KOPT-K1 (cell line): ENCODE measurements around the gene ACAD10.
"Not testable (repeated sequence)": the region's sequence is repeated elsewhere in the genome, so short reads cannot be mapped to it uniquely, and the experiment has no call there.

Experiments
- H3K27ac ChIP-seq: fragments of 200-600 bp; sonication (generic); 2 replicates; pipeline ENCODE4 v1.5.1; 2016; ENCODE audit warnings: antibody characterized with exemption, mild to moderate bottlenecking, low read depth, low read length; ENCODE audit not compliant: poor library complexity, severe bottlenecking
- H3K36me3 ChIP-seq: fragments of 200-600 bp; sonication (generic); 2 replicates; pipeline ENCODE4 v1.5.1; 2017; ENCODE audit warnings: antibody characterized with exemption, mild to moderate bottlenecking, low read length, moderate library complexity; ENCODE audit not compliant: insufficient read depth
- H3K9me3 ChIP-seq: fragments of 200-600 bp; sonication (generic); 2 replicates; pipeline ENCODE4 v1.5.1; 2017; ENCODE audit warnings: antibody characterized with exemption, low read length, mild to moderate bottlenecking; ENCODE audit not compliant: insufficient read depth, poor library complexity, severe bottlenecking

The ACAD10 gene

DNA sequence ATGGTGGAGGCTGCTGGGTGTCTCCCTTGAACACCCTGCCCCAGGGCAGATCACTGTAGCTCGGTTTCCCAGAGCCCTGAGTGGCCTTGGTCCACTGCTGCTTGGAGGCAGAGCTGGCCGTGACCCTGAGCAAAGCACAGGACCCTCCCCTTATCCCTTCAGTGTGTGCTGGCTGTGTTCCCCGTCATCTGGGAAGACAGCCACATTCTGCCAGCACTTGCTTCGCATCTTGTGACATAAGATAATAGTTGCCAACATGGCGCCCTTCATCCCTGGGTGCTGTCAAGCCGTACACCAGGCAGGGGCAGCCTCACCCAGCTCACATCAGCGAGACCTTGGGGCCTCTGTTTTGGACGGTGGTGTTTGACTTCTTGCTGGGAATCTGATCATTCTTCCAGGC, 68.8 kb downstream of the ACAD10 start:
- Histone ChIP-seq H3K9me3 (no peaks in the 10 kb centered on the region), H3K36me3 (0 out of 2 replicates have a peak, but pooled peaks cover 10% of the 10 kb centered on the region), H3K27ac (no peak overlapping the region)

- Histone ChIP-seq H3K9me3 (no peaks in the 10 kb centered on the region), H3K36me3 (0 out of 2 replicates have a peak, but pooled peaks cover 5% of the 10 kb centered on the region), H3K27ac (no peak overlapping the region)
Measured at GRCh38 chr12:111756196-111756595, 70.3 kb downstream of the ACAD10 start.

DNA sequence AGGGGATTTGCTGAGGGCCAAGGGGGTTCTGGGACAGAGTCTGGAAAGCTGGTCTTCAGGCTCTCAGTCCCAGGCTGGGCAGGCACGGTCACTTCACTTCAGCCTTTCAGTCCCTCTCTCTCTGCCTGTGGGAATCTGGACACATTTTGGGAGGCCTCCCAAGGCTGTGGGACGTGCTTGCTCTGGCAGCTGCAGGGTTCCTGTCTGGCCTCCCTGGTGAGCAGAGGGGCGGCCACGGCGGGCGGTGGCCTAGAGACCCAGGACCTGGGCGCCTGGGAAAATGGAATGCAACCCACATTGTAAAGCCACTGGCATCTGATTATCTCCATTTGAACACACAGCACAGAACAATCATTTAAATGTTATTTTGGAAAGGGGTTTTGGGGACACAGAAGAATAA, 70.8 kb downstream of the ACAD10 start:
- Histone ChIP-seq H3K36me3 (0 out of 2 replicates have a peak, but pooled peaks cover 5% of the 10 kb centered on the region), H3K9me3 (no peaks in the 10 kb centered on the region), H3K27ac (no peak overlapping the region)

DNA sequence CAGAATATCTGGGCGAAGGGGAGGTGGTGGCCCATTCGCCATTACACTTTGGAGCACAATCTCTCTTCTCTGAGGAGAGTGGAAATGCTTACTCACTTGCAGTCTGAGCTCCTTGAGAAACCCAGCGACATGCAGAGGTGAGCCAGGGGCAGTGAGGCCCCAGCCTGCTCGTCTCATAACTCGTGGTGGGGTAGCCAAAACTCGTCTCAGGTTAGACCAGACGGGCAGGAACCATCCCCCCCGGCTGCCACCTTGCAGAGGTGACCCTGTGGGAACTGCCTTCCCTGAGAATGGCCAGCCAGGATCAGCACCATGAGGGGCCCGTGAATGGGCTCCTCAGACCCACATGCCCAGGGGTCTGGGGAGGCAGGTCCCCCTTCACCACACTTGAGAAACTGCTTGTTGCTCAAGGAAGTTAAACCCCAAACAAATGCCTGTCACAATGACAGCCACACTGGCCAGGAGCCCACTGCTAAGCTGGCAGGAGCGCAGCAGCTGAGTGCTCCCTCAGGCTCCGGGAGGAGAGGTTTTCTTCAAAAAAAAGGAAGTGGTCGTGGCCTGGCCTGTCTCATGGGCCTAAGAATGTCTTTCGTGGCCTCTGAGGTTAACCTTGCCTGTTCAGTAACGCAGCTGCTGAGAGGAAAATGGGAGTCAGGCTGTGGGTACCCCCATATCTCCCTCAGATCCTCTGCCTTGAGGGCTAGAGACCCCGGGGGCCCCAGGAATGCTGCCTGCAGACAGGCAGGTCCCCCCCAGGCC, 71.7 kb downstream of the ACAD10 start:
- Histone ChIP-seq H3K27ac (peak overlapping the region; percentile 11), H3K36me3 (0 out of 2 replicates have a peak, but pooled peaks cover 5% of the 10 kb centered on the region), H3K9me3 (no peaks in the 10 kb centered on the region)

- Histone ChIP-seq H3K36me3 (0 out of 2 replicates have a peak, but pooled peaks cover 5% of the 10 kb centered on the region), H3K9me3 (no peaks in the 10 kb centered on the region), H3K27ac (peak overlapping the region; percentile 11)
Measured at GRCh38 chr12:111758120-111758561, 72.3 kb downstream of the ACAD10 start.

DNA sequence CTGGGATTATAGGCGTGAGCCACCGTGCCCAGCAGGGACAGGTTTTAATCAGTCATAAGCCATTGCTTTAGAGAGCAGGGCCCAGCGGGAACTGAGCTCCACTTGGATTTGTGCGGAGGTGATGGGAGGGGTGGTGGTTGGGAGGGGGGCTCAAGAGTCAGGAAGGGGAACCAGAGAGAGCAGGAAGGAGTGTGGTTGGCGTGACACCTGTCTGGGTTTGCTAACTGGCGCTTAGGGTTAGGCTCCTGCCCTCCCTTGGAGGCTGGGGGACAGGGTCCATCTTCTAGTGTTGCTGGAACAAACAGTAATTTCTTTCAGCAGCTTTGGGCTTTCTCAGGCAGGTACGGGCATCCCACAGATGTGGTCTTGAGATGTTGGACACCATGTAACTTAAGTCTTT, 73.4 kb downstream of the ACAD10 start:
- Histone ChIP-seq H3K36me3 (0 out of 2 replicates have a peak, but pooled peaks cover 5% of the 10 kb centered on the region), H3K27ac (peak overlapping the region; percentile 21), H3K9me3 (no peaks in the 10 kb centered on the region)

DNA sequence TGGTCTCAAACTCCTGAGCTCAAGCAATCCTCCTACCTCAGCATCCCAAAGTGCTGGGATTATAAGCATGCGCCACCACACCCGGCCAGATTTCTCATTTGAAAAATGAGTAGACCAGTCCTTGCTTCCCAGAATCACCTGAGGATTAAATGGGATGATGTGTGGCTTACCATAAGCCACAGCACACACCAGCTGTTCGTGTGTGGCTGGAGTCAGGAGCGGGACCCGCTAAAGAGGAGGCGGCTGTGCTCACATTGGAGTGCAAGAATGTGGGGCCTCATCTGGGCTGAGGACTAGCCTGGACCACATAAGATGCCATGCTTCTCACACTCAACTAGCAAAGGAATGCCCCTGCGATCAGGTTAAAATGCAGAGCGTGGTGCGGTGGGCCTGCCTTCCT, 74.1 kb downstream of the ACAD10 start:
- H3K9me3 ChIP-seq: no peaks in the 10 kb centered on the region
- no peaks in the 10 kb centered on the region for H3K36me3 ChIP-seq
- no peak overlapping the region for H3K27ac ChIP-seq

DNA sequence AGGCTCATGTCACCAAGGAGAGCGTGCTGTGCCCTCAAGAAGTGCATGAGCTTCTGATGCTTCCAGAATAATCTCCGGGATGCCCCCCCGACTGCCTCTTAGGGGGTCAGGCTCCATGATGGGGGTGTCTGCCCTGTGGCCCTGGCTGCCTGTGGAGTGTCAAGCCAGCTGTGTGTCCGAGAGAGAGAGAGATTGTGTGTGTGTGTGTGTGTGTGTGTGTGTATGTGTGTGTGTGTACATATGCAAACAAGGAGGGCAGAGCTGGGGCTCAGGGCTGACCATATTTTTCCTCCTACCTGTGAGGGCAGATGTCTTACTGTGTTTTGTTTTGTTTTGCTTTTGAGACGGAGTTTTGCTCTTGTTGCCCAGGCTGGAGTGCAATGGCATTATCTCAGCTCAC, 75.2 kb downstream of the ACAD10 start:
- H3K27ac ChIP-seq: no peak overlapping the region
- no peaks in the 10 kb centered on the region for H3K36me3 ChIP-seq
- no peaks in the 10 kb centered on the region for H3K9me3 ChIP-seq

DNA sequence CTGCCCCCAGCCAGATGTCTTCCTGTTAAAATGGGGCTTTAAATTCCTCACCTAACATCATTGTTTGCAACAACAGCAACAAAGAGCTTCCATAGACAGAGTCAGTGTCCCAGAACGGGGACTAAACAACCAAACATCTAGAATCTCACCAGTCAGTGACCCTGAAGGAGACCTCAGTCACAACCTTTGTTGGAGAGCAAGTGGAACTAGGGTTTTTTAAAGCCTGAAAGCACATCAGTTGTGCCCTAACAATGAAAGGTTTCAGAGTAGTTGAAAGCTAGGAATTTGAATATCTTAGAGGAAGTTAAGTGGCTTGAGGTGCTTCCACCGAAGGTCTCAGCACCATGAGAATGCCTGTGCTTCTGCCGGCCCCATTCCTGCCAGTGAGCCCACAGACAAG, 75.9 kb downstream of the ACAD10 start:
- no peak overlapping the region for H3K27ac ChIP-seq
- H3K36me3 ChIP-seq: no peaks in the 10 kb centered on the region
- H3K9me3 ChIP-seq: no peaks in the 10 kb centered on the region

GRCh38 chr12:111763552-111763951, 77.7 kb downstream of the ACAD10 start:
- H3K27ac ChIP-seq: not testable (repeated sequence)

GRCh38 chr12:111764120-111764821, 78.4 kb downstream of the ACAD10 start:
- Histone ChIP-seq H3K27ac (no peak overlapping the region), H3K9me3 (no peaks in the 10 kb centered on the region), H3K36me3 (no peaks in the 10 kb centered on the region)

More at GRCh38 chr12:111763552-111763951, 77.7 kb downstream of the ACAD10 start:
- not testable (repeated sequence) for H3K36me3 ChIP-seq, H3K9me3 ChIP-seq

DNA sequence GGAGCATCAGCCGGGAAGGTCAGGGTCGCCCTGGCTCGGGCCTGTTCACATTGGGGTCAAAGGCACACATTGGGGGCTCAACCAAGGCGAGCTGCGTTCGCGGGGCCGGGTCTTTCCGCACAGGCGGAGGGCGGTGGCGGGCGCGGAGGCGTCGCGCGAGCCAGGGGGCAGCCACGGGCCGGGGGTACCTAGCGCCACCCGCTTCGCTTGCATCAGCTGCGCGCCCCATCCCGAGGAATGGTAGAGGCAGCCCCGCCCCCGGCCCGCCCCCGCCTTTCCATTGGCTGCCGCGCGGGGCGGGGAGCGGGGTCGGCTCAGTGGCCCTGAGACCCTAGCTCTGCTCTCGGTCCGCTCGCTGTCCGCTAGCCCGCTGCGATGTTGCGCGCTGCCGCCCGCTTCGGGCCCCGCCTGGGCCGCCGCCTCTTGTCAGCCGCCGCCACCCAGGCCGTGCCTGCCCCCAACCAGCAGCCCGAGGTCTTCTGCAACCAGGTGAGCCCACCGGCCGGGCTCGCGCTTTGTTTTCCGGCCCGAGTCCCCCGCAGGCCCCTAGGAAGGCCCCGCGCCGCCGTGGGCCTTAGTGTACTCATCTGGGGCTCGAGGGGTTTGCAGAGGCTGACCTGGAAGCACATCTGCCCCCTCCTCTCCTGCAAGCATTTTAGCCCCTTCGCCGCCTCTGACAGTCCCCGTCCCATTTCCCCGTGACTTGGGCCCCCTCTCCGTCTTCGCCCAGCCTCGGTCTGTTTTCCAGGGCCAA, 80.9 kb downstream of the ACAD10 start, which contains the start of gene ALDH2:
Gene ALDH2, plus strand, starts transcription at position 326 of the 754 bp plus-strand sequence. Its CDS starts 50 bp downstream, at position 376.
- Histone ChIP-seq H3K36me3 (no peaks in the 10 kb centered on the region), H3K27ac (no peak within 1 kb of the TSS), H3K9me3 (no peaks in the 10 kb centered on the region)

- Histone ChIP-seq H3K27ac (no peak overlapping the region), H3K9me3 (no peaks in the 10 kb centered on the region), H3K36me3 (no peaks in the 10 kb centered on the region)
Measured at GRCh38 chr12:111767362-111768158, 81.7 kb downstream of the ACAD10 start.

DNA sequence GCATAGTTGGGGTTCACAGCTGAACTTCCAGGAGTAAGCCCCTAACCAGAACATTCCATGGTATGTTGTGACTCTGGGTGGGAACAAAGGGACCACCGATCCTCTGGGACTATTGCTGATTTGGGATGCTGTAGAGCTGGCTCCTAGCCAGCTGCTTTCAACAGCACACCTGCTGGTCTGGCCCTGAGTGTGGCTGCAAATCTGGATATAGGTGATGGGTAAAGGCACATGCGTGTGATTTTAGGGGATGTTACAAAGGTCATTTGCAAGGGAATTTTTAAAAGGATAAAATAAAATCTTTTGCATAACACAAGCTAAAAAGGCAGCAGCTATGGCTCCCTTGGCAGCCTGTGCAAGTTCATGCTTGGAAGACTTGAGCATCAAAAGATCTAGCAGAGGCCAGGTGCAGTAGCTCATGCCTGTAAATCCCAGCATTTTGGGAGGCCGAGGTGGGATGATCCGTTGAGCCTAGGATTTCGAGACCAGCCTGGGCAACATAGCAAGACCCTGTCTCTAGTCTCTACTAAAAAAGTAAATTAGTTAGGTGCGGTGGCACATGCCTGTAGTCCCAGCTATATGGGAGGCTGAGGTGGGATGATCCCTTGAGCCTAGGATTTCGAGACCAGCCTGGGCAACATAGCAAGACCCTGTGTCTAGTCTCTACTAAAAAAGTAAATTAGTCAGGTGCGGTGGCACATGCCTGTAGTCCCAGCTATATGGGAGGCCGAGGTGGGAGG, 82.5 kb downstream of the ACAD10 start:
- no peaks in the 10 kb centered on the region for H3K9me3 ChIP-seq
- H3K27ac ChIP-seq: no peak overlapping the region

More for the DNA sequence above, 82.5 kb downstream of the ACAD10 start:
- H3K36me3 ChIP-seq: no peaks in the 10 kb centered on the region
